Gastrocnemius medialis (tissue), 4 donors: ENCODE data around the gene PRDM15. TPM values are rescaled to one million over a fixed set of nuclear protein-coding genes. Genes with fewer than 3 reads are reported as not detected.

Source experiments
- ATAC-seq, 2 donors: fragments of 150-250 bp; one replicate each; pipeline ENCODE4 v1.9.1; 2016
- DNase-seq, 2 donors: peaks; one replicate each; pipeline ENCODE4 v3.0.0-alpha.2; 2019
- H3K27ac ChIP-seq, 4 donors: fragments of 200-600 bp; sonication (generic); 1 replicate in 1 of 4; 2 replicates in 3 of 4; pipeline ENCODE4 v1.5.1; 2016 to 2018; ENCODE audit warnings: mild to moderate bottlenecking in 2 of 4, moderate library complexity in 1 of 4
- H3K27me3 ChIP-seq, 3 donors: fragments of 200-600 bp; sonication (generic) in 2 of 3; 1 replicate in 1 of 3; 2 replicates in 2 of 3; pipeline versions ENCODE4 v1.5.1 to v1.6.0; 2016 to 2019; ENCODE audit warnings: mild to moderate bottlenecking in 1 of 3, moderate library complexity in 1 of 3
- H3K36me3 ChIP-seq, 2 donors: fragments of 200-600 bp; sonication (generic) in 1 of 2; one replicate each; pipeline ENCODE4 v1.5.1; 2017 to 2018
- H3K4me1 ChIP-seq, 2 donors: fragments of 200-600 bp; sonication (generic) in 1 of 2; one replicate each; pipeline ENCODE4 v1.5.1; 2016 to 2017; ENCODE audit warnings: mild to moderate bottlenecking in 2 of 2
- H3K4me3 ChIP-seq, 4 donors: fragments of 200-600 bp; sonication (generic) in 3 of 4; 1 replicate in 1 of 4; 2 replicates in 3 of 4; pipeline ENCODE4 v1.5.1; 2016 to 2019; ENCODE audit warnings: mild to moderate bottlenecking in 2 of 4
- H3K9me3 ChIP-seq, 3 donors: fragments of 200-600 bp; sonication (generic) in 2 of 3; 1 replicate in 1 of 3; 2 replicates in 2 of 3; pipeline ENCODE4 v1.5.1; 2016 to 2019
- POLR2A ChIP-seq, 2 donors: fragments of 450-650 bp; IDR thresholded peaks; one replicate each; pipeline ENCODE4 v1.6.1; 2017; ENCODE audit warnings: antibody characterized with exemption in 2 of 2, mild to moderate bottlenecking in 2 of 2, moderate library complexity in 2 of 2
- in situ Hi-C, 4 donors: fragments of 200-750 bp; cut with MboI; loops; one replicate each; pipeline versions ENCODE4 v1.15.0 to v1.8.0; 2017; ENCODE audit warnings: low sequenced_read_pairs in 4 of 4
- intact Hi-C: fragments of 100-400 bp; cut with DNase I; formaldehyde crosslinking; loops from one replicate; pipeline ENCODE4 v1.15.1; 2023; ENCODE audit warnings: low total_unique reads
- total RNA-seq, 4 donors: library from RNA; depleted of rRNA; stranded (reverse); fragments of >200 nt; gene quantifications; one replicate each; pipeline versions ENCODE4 v1.1.0 to v1.2.3, GENCODE V29; 2016
- TF ChIP-seq, protein P1 (sequence below), 5 experiments: fragments of 450-650 bp in 3 of 5; fragments of 200-600 bp in 2 of 5; sonication (generic) in 2 of 5; IDR thresholded peaks in 4 of 5; conservative IDR thresholded peaks in 1 of 5; 1 replicate in 4 of 5; 2 replicates in 1 of 5; pipeline ENCODE4 v1.5.1; 2016 to 2019; ENCODE audit warnings: antibody characterized with exemption in 5 of 5, mild to moderate bottlenecking in 3 of 5, moderate library complexity in 3 of 5

The PRDM15 gene
- total RNA-seq, 4 donors from 2014 or later: 4.4 to 13.6 (median 5.4) TPM

- ATAC-seq: no peak
- in situ Hi-C loops (no loop called here), intact Hi-C loops (no loop called here)
- Histone ChIP-seq H3K36me3 (peaks cover 0 to 7% of the 10 kb centered on the region in 2 donors), H3K4me3 (no peak overlapping the region), H3K4me1 (no peaks in the 10 kb centered on the region), H3K27me3 (no peaks in the 10 kb centered on the region), H3K9me3 (no peaks in the 10 kb centered on the region), H3K27ac (no peak overlapping the region)
- no peak for DNase-seq
- TF ChIP-seq, protein P1, sequence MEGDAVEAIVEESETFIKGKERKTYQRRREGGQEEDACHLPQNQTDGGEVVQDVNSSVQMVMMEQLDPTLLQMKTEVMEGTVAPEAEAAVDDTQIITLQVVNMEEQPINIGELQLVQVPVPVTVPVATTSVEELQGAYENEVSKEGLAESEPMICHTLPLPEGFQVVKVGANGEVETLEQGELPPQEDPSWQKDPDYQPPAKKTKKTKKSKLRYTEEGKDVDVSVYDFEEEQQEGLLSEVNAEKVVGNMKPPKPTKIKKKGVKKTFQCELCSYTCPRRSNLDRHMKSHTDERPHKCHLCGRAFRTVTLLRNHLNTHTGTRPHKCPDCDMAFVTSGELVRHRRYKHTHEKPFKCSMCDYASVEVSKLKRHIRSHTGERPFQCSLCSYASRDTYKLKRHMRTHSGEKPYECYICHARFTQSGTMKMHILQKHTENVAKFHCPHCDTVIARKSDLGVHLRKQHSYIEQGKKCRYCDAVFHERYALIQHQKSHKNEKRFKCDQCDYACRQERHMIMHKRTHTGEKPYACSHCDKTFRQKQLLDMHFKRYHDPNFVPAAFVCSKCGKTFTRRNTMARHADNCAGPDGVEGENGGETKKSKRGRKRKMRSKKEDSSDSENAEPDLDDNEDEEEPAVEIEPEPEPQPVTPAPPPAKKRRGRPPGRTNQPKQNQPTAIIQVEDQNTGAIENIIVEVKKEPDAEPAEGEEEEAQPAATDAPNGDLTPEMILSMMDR (IDR thresholded peaks at IDR 0.05 in 4 of 5, conservative IDR thresholded peaks at IDR 0.05 in 1 of 5): no peak
- TF ChIP-seq POLR2A (IDR thresholded peaks at IDR 0.05): no peak
Observed at GRCh38 chr21:41901782-41902181, 22.6 kb upstream of the PRDM15 start.

GRCh38 chr21:41901099-41901498, 22.0 kb upstream of the PRDM15 start:
- ATAC-seq (no peak), DNase-seq (no peak)
- Histone ChIP-seq H3K4me3 (no peak overlapping the region), H3K4me1 (no peaks in the 10 kb centered on the region), H3K36me3 (peaks cover 0 to 4% of the 10 kb centered on the region in 2 donors), H3K9me3 (no peaks in the 10 kb centered on the region), H3K27ac (no peak overlapping the region), H3K27me3 (no peaks in the 10 kb centered on the region)
- TF ChIP-seq, protein P1 (IDR thresholded peaks at IDR 0.05 in 4 of 5, conservative IDR thresholded peaks at IDR 0.05 in 1 of 5): no peak
- no peak for TF ChIP-seq POLR2A (IDR thresholded peaks at IDR 0.05)
- in situ Hi-C loops: no loop called here
- intact Hi-C loops: no loop called here

GRCh38 chr21:41900401-41900800, 21.3 kb upstream of the PRDM15 start:
- H3K36me3 ChIP-seq: peaks cover 0 to 4% of the 10 kb centered on the region in 2 donors
- TF ChIP-seq, protein P1 (IDR thresholded peaks at IDR 0.05 in 4 of 5, conservative IDR thresholded peaks at IDR 0.05 in 1 of 5): no peak
- no peak for TF ChIP-seq POLR2A (IDR thresholded peaks at IDR 0.05)
- no peak overlapping the region for H3K27ac ChIP-seq
- no peaks in the 10 kb centered on the region for H3K4me1 ChIP-seq
- no peak for DNase-seq
- no peak for ATAC-seq
- H3K9me3 ChIP-seq: no peaks in the 10 kb centered on the region
- no peak overlapping the region for H3K4me3 ChIP-seq
- intact Hi-C loops (no loop called here), in situ Hi-C loops (no loop called here)
- no peaks in the 10 kb centered on the region for H3K27me3 ChIP-seq

- in situ Hi-C loops (no loop called here), intact Hi-C loops (no loop called here)
- no peaks in the 10 kb centered on the region for H3K9me3 ChIP-seq
- H3K36me3 ChIP-seq: peaks cover 0 to 4% of the 10 kb centered on the region in 2 donors
- no peak for ATAC-seq
- TF ChIP-seq, protein P1 (IDR thresholded peaks at IDR 0.05 in 4 of 5, conservative IDR thresholded peaks at IDR 0.05 in 1 of 5): no peak
- TF ChIP-seq POLR2A (IDR thresholded peaks at IDR 0.05): no peak
- H3K27me3 ChIP-seq: no peaks in the 10 kb centered on the region
- no peak overlapping the region for H3K4me3 ChIP-seq
- DNase-seq: no peak
- H3K4me1 ChIP-seq: no peaks in the 10 kb centered on the region
- no peak overlapping the region for H3K27ac ChIP-seq
Observed at GRCh38 chr21:41899426-41900202, 20.5 kb upstream of the PRDM15 start.
